Activated naive CD4-positive, alpha-beta T cell treated with anti-CD3 and anti-CD28 coated beads, Interleukin-2, amount 50 U/mL, for 72 hours (primary cell): ENCODE measurements around the gene CCDC80. TPM values are rescaled to one million over a fixed set of nuclear protein-coding genes. Genes with fewer than 3 reads are reported as not detected.

Experiments used
- ATAC-seq, 2 donors: fragments of 150-1000 bp; cut with Tn5 transposase; 2 replicates each; pipeline ENCODE4 v1.10.0; 2021; ENCODE audit warnings: mild to moderate bottlenecking in 2 of 2, moderate library complexity in 2 of 2
- DNase-seq, 2 donors: peaks; one replicate each; pipeline ENCODE4 v3.0.0; 2021 to 2022; ENCODE audit warnings: low spot score in 2 of 2
- H3K27ac Mint-ChIP-seq, 2 donors: one replicate each; pipeline ENCODE4 v1.8.0; 2022; ENCODE audit warnings: mild to moderate bottlenecking in 2 of 2, mixed read lengths in 2 of 2
- H3K36me3 Mint-ChIP-seq, 2 donors: one replicate each; pipeline ENCODE4 v1.8.0; 2022; ENCODE audit warnings: mixed read lengths in 2 of 2
- H3K9me3 Mint-ChIP-seq, 2 donors: one replicate each; pipeline ENCODE4 v1.8.0; 2022; ENCODE audit warnings: mixed read lengths in 2 of 2
- total RNA-seq, 2 donors: library from RNA; stranded (reverse); gene quantifications; one replicate each; pipeline ENCODE4 v1.2.3, GENCODE V29; 2022

CCDC80 gene
- total RNA-seq, 2 donors from 2014 or later = 0.47 TPM; not detected in 1

DNA sequence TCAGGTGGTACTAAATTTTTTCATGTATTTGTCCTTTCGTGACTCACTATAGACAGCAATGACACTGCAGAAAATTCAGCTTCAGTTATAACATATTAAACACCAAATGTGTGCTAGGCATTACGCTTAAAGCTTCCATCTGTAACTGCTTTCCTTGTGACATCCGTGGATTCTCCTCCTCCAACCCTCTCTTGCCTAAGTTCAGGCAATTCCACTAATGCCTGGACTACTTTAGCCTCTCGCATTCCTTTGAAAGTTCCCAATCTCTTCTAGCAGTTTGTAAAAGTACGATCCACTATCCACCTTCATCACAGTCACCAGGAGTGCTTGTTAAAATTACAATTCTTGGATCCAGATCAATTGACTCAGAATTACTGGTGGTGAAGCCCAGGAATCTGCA is 17.7 kb downstream of the CCDC80 start:
- H3K36me3 Mint-ChIP-seq = no peaks in the 10 kb centered on the region
- DNase-seq (no peak), ATAC-seq (no peak)
- H3K9me3 Mint-ChIP-seq = no peaks in the 10 kb centered on the region
- no peak overlapping the region for H3K27ac Mint-ChIP-seq

- DNase-seq (no peak), ATAC-seq (peak in 1 of 2 donors; percentile 43)
- no peak overlapping the region for H3K27ac Mint-ChIP-seq
- no peaks in the 10 kb centered on the region for H3K36me3 Mint-ChIP-seq
- no peaks in the 10 kb centered on the region for H3K9me3 Mint-ChIP-seq
These were observed 21.6 kb downstream of the CCDC80 start for GRCh38 chr3:112619295-112619694.

GRCh38 chr3:112617285-112617684 is 23.7 kb downstream of the CCDC80 start:
- Mint-ChIP-seq H3K36me3 (no peaks in the 10 kb centered on the region), H3K9me3 (no peaks in the 10 kb centered on the region), H3K27ac (no peak overlapping the region)
- DNase-seq (no peak), ATAC-seq (no peak)

DNA sequence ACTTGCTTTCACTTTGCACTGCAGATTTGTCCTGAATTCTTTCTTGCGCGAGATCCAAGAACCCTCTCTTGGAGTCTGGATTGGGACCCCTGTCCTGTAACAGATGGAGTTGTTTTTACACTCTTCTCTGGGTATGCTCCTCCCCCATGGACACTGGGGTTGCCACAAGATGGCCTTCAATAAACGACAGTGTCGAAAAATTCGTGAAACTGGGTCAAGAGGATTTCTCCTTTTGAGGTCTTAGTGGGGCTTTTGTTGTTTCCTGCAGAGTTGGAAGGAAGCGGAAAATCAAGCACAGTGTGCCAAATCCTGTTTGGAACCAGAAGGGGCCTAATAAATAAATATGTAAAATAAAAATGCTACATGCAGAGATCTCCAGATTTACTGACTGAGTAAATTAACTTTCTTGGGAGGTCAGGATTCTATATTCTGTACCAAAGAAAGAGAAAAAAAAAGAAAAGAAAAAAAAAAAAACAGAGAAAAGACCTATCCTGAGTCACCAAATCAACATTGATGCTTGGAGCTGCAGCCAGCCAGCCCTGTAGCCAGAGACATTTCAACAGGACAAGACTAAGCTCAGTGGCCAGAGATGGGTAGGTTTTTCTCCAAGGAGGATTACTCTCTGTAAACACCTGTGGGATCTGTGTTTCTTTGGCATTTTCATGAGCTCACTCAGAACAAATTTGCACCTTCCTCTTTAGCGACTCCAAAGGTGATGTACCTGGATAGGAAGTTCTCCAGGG is 24.8 kb downstream of the CCDC80 start:
- Mint-ChIP-seq H3K36me3 (no peaks in the 10 kb centered on the region), H3K9me3 (no peaks in the 10 kb centered on the region), H3K27ac (no peak overlapping the region)
- DNase-seq (no peak), ATAC-seq (no peak)

- H3K27ac Mint-ChIP-seq = no peak overlapping the region
- DNase-seq = no peak
- H3K36me3 Mint-ChIP-seq = no peaks in the 10 kb centered on the region
- peak in 1 of 2 donors; percentile 24 for ATAC-seq
- H3K9me3 Mint-ChIP-seq = no peaks in the 10 kb centered on the region
These were observed 29.0 kb downstream of the CCDC80 start for GRCh38 chr3:112611752-112612515.

GRCh38 chr3:112610121-112610520 is 30.8 kb downstream of the CCDC80 start:
- ATAC-seq (no peak), DNase-seq (no peak)
- H3K36me3 Mint-ChIP-seq = no peaks in the 10 kb centered on the region
- no peak overlapping the region for H3K27ac Mint-ChIP-seq
- H3K9me3 Mint-ChIP-seq = no peaks in the 10 kb centered on the region

DNA sequence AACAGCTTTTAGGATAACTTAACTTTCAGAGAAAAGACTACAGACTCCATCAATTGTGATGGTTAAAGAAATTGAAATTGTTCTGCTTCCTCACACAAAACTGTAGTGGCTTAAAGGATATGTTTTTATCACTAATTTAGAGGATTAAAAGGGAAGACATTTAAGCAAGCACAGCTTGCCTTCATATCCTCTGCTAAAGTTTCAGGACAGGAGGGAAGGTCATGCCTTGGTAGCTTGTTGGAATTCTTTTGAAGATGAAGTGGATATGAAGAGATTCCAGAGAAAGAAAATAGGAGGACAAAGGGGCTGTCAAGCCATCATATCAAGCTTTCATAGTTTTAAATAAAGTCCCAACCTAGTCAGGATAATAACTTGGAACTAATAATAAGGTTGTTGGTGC is 33.1 kb downstream of the CCDC80 start:
- H3K9me3 Mint-ChIP-seq = no peaks in the 10 kb centered on the region
- no peak for ATAC-seq

DNA sequence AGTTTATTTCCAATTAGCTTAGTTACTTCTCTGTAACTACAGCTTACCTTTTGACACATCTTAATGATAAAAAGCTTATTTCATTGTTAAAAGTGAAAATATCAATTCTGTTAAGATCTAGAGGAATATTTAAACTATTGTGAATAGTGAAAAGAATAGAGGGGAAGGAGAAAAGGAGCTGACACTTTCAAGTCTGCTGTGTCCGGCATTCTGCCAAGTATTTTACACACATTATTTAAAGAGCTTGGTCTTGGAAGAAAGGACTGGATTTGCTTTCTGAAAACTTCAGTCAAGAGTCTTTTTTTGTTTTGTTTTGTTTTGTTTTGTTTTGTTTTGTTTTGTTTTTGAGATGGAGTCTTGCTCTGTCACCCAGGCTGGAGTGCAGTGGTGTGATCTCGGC is 34.8 kb downstream of the CCDC80 start:
- no peaks in the 10 kb centered on the region for H3K9me3 Mint-ChIP-seq
- no peaks in the 10 kb centered on the region for H3K36me3 Mint-ChIP-seq
- ATAC-seq (no peak), DNase-seq (no peak)
- H3K27ac Mint-ChIP-seq = no peak overlapping the region

More for the DNA sequence above, 33.1 kb downstream of the CCDC80 start:
- Mint-ChIP-seq H3K27ac (no peak overlapping the region), H3K36me3 (no peaks in the 10 kb centered on the region)
- no peak for DNase-seq

- peak; percentile 56 to 75 for ATAC-seq
- Mint-ChIP-seq H3K9me3 (no peaks in the 10 kb centered on the region), H3K27ac (no peak overlapping the region), H3K36me3 (no peaks in the 10 kb centered on the region)
- DNase-seq = no peak
These were observed 35.7 kb downstream of the CCDC80 start for GRCh38 chr3:112605285-112605684.

DNA sequence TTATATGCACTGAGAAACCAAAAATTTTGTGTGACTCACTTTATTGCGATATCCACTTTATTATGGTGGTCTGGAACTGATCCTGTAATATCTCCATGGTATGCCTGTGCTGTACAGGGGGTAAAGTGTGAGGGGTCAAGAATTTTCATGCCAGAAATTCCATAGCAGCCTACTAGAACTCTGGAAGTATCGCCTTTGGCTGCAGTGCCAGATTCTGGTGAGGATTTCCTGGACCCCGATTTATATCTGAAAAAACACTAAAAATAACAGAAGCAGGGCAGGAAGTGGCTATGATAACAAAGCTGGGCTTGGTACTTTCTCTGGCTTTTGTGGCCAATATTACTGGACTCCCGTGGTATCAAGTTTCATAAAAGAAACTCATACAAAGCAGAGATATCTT is 36.4 kb downstream of the CCDC80 start:
- Mint-ChIP-seq H3K27ac (no peak overlapping the region), H3K9me3 (no peaks in the 10 kb centered on the region), H3K36me3 (no peaks in the 10 kb centered on the region)
- DNase-seq (no peak), ATAC-seq (no peak)

GRCh38 chr3:112602217-112602838 is 38.6 kb downstream of the CCDC80 start:
- ATAC-seq (peak; percentile 51 to 83), DNase-seq (no peak)
- H3K9me3 Mint-ChIP-seq = no peaks in the 10 kb centered on the region
- no peaks in the 10 kb centered on the region for H3K36me3 Mint-ChIP-seq
- H3K27ac Mint-ChIP-seq = no peak overlapping the region

GRCh38 chr3:112598731-112599130 is 42.2 kb downstream of the CCDC80 start:
- no peaks in the 10 kb centered on the region for H3K9me3 Mint-ChIP-seq
- no peak overlapping the region for H3K27ac Mint-ChIP-seq
- no peak for DNase-seq
- no peaks in the 10 kb centered on the region for H3K36me3 Mint-ChIP-seq
- ATAC-seq = no peak

DNA sequence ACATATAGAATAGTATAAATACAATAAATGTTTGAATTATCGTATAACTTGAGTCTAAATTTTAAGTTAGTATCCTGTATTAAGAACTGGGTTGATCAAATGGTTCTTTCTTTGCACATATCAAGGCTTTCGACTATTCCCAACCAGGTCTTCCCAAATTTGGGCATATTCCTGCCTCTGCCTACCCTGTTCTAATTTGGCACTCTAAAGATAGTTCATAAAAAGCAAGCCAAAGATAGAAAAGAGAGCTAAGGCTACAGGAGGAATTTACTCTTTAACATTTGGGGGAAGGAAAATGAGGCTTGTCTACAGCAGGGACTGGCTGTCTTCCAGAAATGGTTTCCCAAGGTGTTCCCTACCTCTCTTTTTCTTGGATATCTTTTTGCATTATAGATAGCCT is 43.0 kb downstream of the CCDC80 start:
- Mint-ChIP-seq H3K9me3 (peaks cover 0 to 3% of the 10 kb centered on the region in 2 donors), H3K27ac (no peak overlapping the region), H3K36me3 (peaks cover 4% of the 10 kb centered on the region in 2 donors)
- ATAC-seq (no peak), DNase-seq (no peak)

GRCh38 chr3:112594856-112595255 is 46.1 kb downstream of the CCDC80 start:
- Mint-ChIP-seq H3K9me3 (peaks cover 0 to 12% of the 10 kb centered on the region in 2 donors), H3K27ac (no peak overlapping the region), H3K36me3 (peaks cover 20 to 30% of the 10 kb centered on the region in 2 donors)
- no peak for ATAC-seq
- DNase-seq = no peak

GRCh38 chr3:112593258-112593657 is 47.7 kb downstream of the CCDC80 start:
- H3K27ac Mint-ChIP-seq = no peak overlapping the region
- H3K36me3 Mint-ChIP-seq = peaks cover 25 to 35% of the 10 kb centered on the region in 2 donors
- DNase-seq = no peak
- H3K9me3 Mint-ChIP-seq = peaks cover 0 to 12% of the 10 kb centered on the region in 2 donors
- no peak for ATAC-seq

DNA sequence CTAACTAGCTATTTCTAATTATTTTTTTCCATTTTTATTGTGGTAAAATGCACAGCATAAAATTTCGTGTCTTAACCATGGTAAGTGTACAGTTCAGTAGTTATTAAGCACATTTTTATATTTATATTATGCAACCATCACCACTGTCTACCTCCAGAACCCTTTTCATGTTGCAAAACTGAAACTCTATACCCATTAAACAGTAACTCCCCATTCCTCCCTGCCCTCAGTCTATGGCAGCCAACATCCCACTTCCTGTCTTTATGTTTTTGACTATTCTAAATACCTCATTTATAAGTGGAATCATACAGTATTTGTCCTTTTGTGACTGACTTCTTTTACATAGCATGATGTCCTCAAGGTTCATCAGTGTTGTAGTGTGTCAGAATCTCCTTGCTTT is 53.6 kb downstream of the CCDC80 start:
- Mint-ChIP-seq H3K27ac (no peak overlapping the region), H3K9me3 (peaks cover 0 to 2% of the 10 kb centered on the region in 2 donors), H3K36me3 (peaks cover 20 to 31% of the 10 kb centered on the region in 2 donors)
- ATAC-seq (no peak), DNase-seq (no peak)

GRCh38 chr3:112585782-112586181 is 55.2 kb downstream of the CCDC80 start:
- Mint-ChIP-seq H3K27ac (no peak overlapping the region), H3K9me3 (no peaks in the 10 kb centered on the region), H3K36me3 (peaks cover 16 to 20% of the 10 kb centered on the region in 2 donors)
- ATAC-seq (no peak), DNase-seq (no peak)
